Muscle of arm (tissue), 14 donors: ENCODE data around the gene ELOVL7. TPM values are rescaled to one million over a fixed set of nuclear protein-coding genes. Genes with fewer than 3 reads are reported as not detected.
A peak's percentile ranks its signal among the peaks of the same experiment; 100 is the strongest.
"Not testable (repeated sequence)": the region's sequence is repeated elsewhere in the genome, so short reads cannot be mapped to it uniquely, and the experiment has no call there.

ENCODE experiments used
- DNase-seq: peaks from one replicate; pipeline ENCODE4 v3.0.0-alpha.2; 2013
- long read RNA-seq, 11 donors: transcript quantifications; one replicate each; lab custom pipeline, GENCODE V29; 2026
- polyA plus RNA-seq, 12 donors: library from polyadenylated mRNA; unstranded; fragments of 120-200 nt; gene quantifications; one replicate each; pipeline ENCODE4 v1.2.1, GENCODE V29; 2013; ENCODE audit not compliant: insufficient read length in 12 of 12

ELOVL7 gene
- 1 to 10 TPM in 1 of 12 donors, under 1 TPM in 9, not detected in 2; 0.12 to 1.6 (median 0.28) TPM for polyA plus RNA-seq
- long read RNA-seq, donor 1, transcript ELOVL7-205 (9 exons, 3,994 nt) = major isoform, 5 of 7 reads
- long read RNA-seq, donor 1, partial matches to known transcripts = 0 of 7 reads
- long read RNA-seq, donor 1, other reads (novel, unspliced or antisense) = 0 of 7 reads
- long read RNA-seq, donor 2 = 0 reads
- long read RNA-seq, donor 3 = 0 reads
- long read RNA-seq, donor 4 = 0 reads
- long read RNA-seq, donor 5 = 0 reads
- long read RNA-seq, donor 6 = 0 reads
- long read RNA-seq, donor 7 = 0 reads
- long read RNA-seq, donor 8 = 0 reads
- long read RNA-seq, donor 9 = 0 reads
- long read RNA-seq, donor 10 = 0 reads
- long read RNA-seq, donor 11 = 0 reads

DNA sequence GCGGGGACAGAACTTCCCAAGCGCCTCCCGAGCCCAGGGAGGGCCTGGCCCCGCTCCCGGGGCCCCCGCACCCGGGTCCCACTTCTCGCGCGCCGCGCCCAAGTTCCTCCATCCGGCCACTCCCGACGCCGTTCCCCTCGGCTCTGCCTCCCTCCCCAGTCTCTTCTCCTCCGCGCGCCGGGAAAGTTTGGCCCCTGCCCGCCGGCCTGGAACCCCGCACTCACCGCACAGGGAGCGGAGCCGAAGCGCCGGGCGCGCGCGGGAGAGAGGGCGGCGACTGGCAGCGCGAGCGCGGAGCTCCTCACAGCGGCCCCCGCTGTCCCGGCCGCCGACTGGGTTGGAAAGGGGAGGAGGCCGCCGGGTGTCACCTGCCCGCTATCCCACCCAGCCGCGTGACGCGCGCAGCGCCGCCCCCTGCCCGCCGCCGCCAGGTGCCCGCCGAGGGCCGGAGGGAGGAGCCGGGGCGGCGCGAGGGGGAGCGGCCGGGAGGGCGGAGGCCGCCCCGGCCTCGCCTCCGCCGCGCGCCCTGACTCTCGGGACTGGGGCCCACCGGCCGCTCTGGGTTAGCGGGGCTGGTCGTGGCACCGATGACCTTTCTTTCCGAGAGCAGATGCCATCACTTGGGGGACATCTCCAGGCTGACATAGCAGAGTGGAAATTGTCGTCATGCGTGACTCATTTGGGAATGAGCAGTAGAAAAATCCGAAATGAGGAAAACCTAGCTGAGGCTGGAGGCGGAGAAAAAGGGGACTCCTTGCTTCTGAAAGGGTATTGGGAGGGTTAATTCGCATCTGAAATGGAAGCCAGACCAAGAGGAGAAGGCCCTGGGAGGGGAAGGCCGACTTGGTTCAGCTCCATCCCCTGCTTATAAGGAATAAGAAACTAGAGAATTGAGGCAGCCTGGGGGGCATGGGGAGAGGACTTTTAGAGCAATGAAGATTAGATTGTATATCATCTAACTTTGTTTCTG is at the start of gene ELOVL7:
Gene ELOVL7, minus strand, starts transcription at position 334 of the 970 bp plus-strand sequence. CDS start 56,872 bp downstream, outside the sequence.
- no peak for DNase-seq

DNA sequence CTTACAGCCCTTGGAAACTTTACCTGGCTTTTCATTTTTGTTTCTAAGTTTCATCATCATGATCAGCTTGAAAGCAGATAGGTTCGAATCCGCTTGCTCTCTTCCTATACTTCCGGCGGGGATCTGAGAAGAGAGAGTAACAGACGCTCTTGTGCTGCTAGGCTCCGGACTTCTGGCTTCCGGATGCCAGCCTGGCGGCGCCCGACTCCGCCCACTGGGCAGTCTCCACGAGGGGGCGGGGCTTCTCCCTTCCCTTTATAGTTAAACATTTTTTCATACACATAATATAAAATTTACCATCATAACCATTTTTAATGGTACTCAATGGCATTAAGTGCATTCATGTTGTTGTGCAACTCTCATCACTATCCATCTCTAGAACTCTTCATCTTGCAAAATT is 49.5 kb upstream of the ELOVL7 start:
- no peak for DNase-seq

DNA sequence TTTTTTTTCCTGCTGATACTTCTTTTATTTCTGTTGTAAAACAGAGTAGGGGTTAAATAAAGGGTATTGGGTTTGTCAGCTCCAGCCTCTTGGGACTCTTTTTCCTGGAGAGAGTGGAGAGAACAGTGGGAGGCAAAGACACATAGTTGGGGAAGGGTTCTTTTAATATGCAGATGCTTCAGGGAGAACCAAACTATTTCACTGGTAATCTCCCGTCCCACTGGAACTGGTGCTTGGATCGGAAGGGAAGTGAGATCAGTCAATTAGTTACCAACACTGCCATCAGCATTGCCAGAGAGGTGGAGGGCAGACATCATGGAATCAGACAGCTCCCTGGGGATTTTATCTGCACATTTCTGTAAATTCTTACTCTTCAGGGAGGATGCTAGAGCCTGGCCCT is 47.6 kb upstream of the ELOVL7 start:
- DNase-seq = no peak

DNA sequence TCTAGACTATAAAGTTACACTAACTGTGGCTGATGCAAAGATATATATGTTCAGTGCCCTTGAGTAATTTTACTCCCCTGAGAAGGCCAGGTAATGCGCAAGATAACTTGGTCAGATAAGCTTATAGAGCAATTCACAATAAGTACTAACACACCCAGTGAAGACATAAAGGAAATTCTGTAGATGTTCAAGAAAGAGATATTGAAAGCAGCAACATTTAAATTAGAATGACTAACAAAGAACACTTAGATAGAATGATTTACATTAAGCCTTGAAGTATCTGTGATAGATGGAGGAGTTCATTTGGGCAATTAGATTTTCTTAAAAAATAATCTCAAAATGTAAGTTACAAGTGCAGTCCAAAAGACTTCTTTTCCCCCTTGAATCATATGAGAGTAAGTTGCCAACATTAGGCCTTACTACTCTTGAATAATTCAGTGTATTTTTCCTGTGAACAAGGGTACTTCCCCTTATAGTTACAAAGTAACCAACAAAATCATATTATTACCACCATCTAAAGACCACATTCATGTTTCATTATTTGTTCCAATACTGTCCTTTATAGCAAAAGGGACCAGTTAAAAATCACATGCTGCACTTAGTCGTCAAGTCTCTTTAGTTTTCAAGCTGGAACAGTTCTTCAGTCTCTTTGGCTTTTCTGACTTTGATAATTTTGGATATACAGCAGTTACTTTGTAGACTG is 44.4 kb upstream of the ELOVL7 start:
- DNase-seq = no peak

DNA sequence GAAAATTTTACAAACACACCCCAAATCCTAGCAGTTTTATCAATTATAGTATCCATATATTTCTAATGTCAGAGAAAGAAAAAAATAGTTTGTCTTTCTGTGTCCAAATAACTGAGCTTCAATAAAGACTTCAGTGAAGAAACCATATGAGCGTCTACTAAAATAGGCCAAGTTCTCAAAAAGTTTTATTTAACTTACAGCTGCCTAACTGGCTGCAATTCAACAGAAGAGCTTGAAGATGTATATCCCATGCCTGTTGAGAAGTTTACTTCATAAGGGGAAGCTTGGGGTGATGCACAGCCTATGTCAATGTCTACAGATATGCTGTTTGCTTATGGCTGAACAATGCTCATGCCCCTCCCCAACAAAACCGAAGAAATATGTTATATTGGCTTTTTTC is 43.7 kb upstream of the ELOVL7 start:
- peak; percentile 4 for DNase-seq

DNA sequence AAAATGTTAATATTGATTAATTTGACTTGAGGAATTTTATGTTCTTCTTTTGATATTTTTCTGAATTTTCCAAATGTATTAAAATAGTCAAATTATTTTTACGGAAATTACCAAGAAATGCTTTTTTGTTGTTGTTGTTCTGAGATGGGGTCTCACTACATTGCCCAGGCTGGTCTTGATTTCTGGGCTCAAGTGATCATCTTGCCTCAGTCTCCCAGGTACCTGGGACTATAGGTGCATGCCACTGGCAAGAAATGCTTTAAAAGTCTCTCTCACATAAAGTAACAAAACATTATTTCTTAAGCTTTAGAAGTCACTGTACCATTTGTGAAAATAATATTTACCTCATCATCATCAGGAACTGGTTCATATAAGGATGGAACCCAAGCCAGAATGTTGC is 43.0 kb upstream of the ELOVL7 start:
- DNase-seq = no peak

DNA sequence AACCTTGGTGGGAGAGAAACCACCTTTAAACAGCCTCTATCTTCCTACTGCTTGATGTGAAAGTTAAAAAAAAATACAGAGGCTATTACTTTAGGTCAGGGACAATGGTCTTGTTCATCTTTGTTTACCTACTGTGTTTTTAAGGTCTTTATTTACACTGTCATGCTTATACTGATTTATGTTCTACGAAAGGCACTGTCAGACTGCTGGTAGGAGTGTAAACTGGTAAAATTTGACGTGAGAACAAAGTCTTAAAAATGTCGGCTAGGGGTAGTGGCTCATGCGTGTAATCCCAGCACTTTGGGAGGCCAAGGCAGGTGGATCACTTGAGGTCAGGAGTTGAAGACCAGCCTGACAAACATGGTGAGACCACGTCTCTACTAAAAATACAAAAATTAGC is 42.1 kb upstream of the ELOVL7 start:
- DNase-seq = no peak

DNA sequence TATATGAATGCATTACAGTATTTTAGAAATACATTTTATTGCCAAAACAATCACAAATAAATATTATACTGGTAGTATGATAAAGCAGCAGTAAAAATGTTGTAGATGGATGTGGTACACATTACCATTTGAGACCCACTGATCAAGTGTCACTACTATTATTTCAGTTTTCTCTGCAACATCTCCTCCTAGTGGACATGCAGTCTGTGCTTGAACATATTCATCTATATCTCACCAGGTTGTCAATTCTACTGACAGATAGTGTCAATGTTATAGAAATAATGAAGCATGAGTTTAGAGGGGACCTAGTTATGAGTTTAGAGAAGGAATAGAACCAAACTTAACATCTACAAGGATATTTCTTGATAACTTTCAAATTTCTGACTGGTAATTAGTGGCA is 39.2 kb upstream of the ELOVL7 start:
- no peak for DNase-seq

DNA sequence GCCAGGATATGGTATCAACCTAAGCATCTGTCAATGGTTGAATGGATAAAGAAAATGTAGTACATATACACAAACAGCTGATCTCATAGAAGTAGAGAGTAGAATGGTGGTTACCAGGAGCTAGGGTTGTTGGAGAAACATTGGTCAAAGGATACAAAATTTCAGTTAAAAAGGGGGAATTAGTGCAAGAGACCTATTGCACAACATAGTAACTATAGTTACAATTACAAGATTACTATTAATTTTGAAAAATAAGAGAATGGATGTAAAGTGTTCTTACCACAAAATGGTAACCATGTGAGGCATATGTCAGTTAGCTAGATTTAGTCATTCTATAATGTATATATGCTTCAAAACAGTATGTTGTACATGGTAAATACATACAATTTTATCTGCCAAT is 28.8 kb upstream of the ELOVL7 start:
- no peak for DNase-seq

DNA sequence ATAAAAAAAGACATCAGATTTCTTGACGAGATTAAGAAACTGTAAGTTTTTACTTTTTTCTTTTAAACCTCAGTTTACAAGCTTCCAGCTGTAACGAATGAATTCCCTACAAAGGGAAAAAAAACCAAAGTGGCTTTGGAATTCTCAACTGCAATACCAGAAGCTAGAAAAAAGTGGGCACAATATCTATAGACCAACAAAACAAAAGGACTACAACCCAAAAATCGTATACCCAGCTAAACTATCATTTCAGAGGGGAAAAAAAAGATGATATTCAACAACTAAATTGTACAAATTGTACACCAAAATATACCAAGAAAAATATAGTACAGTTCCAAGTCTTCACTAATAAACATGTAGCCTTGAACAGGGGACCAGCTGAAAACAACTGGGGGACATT is 26.8 kb upstream of the ELOVL7 start:
- DNase-seq = no peak

DNA sequence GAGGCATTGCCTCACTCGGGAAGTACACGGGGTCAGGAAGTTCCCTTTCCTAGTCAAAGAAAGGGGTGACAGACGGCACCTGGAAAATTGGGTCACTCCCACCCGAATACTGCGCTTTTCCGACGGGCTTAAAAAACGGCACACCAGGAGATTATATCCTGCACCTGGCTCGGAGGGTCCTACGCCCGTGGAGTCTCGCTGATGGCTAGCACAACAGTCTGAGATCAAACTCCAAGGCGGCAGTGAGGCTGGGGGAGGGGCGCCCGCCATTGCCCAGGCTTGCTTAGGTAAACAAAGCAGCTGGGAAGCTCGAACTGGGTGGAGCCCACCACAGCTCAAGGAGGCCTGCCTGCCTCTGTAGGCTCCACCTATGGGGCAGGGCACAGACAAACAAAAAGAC is 16.5 kb upstream of the ELOVL7 start:
- DNase-seq = not testable (repeated sequence)

DNA sequence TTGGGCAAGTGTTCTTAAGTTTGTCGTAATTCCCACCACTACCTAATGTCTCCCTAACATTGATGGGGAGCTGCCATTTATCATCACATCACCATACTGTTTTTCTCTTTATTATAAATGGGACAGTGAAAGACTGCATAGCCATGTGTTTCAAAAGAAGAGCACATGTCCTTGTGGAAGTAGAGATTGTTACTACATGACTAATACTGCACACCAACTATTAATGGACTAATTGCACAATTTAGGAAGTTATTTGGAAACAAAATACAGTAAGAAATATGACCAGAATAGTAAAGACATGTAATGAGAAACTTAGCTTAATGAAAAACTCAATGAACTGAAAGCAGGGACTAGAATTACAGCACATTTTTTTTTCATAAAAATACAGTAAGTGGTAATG is 12.0 kb upstream of the ELOVL7 start:
- no peak for DNase-seq

DNA sequence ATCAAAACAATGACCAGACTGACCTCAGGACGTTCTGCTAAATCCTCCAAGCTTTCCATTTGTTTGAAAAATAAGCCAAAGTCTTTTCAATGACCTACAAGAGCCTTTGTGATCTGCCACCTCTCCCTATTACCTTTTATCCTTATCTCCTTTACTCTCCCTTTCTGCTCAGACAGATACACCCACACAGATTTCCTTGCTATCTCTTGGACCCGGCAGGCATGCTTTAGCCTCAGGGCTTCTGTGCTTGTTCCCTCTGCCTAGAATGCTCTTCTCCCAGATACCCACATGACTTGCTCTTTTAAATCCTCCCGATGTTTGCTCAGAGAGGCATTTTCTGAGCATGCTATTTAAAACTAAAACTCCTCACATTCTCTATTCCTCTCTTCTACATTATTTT is 8.9 kb upstream of the ELOVL7 start:
- DNase-seq = no peak

DNA sequence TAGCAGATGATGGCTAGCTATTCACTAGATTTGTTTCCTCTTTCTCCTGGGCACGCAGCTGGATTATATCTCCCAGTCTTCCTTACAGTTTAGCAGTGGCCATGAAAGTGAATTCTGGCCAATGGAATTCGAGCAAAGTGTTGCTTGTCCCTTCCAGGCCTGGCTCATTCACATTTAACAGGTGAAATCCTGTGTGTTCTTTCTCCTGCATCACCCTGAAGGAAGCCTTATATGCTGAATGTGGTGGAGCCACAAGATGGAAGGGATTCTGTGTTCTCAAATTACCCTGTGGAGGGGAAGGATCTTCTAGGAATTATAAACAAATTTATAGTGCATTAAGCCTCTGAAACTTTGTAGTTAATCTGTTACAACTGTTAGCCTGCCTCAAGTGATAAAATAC is 8.2 kb upstream of the ELOVL7 start:
- DNase-seq = no peak

DNA sequence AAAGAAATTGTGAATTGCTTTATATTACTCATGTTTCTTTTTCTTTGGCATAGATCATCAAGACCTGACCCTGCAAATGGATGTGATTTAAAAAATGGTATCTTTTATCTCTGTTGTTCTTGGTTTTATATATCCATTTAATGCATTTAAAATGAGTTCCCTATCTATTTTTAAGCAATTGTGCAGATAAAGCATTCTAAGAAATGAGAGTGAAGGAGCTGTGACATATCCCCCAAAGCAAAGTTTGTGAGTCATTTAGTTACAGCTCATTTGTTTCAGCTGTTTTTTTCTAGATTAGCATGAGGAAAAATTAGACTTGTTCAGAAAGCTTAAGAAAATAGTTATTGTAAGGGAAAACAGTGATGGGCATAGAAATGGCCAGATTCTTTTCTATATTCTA is 7.6 kb upstream of the ELOVL7 start:
- no peak for DNase-seq

DNA sequence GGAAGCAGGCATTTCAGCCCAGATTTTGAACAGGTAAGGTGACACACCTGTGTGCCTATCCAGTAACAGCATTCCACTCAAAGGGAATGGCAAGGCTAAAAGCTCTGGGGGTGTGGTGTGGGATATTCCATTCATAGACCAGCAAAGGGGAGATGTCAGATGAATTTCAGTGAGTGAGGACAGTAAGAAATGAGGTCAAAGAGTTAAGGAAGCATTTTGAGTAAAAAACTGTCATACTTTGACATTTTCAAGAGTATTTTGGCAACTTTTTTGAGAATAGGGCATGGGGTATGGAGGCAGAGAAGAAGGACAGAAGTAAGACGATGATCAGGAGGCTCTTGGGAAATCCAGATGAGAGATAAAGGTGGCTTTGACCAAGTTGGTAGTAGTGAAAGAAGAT is 2.2 kb upstream of the ELOVL7 start:
- DNase-seq = no peak

DNA sequence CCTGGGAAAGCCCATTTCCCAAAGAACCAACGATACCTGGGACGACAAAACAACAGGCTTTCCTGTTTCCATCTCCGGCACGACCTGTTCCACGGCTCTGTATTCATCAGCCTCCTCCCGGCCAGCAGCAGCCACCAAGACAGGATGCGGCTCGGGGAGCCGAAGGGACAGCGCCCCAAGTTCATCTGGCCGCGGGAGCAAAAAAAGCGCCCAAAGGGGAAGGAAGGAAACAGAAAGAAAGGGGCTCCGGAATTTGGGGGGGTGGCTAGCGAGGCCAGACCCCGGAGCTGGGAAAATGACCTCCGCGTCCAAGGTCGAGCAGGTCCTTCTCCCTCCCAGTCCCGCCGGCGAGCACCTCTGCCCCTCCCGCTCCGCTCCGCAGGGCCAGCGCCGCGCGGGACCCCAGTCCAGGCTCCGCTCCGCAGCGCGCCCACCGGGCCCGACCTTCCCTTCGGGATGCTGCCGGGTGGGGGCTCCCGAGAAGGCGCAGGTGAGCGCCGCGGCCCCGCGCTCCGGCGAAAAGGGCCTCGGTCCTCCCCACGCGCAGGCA is 608 bp downstream of the ELOVL7 start:
- no peak for DNase-seq

DNA sequence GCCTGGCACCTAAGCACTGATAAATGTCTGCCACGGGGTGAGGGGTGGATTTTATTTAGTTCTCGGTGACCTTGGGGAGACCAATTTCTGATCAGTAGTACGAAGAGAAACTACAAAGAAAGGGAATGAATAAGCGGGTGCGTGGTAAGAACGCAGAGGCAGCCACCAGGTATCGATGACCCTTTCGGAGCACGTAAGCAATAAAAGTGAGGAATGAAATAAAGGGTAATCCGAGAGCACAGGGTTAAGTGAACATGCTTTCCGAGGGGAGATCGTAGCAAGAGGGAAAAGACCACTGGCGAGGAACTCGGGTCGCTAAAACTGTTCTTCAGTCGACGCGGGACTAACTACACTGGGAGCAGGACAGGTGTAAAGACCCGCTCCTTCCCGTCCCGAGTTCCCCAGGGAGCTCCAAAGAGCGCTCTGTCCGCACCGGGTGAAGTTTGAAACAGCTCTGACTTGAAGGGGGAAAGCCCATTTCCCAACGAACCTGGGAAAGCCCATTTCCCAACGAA is 1.1 kb downstream of the ELOVL7 start:
- DNase-seq = no peak

DNA sequence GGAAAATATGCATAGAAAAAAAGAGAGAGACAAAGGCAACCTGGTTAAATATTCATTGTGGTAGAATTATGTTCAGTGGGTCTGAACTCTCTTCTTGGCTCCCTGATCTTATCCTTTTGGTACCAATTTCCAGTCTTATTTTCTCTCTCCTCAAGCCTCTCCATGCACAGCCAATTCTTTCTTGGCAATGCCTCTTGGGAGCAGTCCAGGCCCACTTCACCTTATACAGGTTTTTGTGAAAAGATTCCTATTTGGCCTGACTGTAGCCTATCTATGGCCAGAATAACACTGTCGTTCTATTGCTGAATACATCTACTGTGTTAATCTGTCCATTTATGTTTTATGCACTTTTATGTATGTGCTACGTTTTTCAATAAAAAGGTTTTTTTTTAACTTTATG is 2.7 kb downstream of the ELOVL7 start:
- no peak for DNase-seq

DNA sequence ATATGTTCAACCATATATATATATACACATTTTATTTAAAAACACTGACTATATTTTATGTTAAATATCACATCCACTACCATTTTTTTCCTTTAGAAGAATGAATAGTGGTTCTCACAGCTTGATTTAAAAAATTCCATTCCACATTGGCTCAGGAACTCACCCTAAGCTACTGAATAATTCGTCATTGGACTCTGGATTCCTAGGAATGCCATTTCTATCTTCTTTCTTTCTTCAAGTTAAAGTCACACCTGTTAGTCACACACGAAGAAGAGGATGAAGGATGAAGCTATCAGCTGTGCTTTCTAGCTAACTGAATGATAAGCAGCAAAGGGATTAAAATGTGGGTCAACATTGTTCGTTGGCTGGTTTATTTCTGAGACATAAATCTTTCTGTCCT is 7.9 kb downstream of the ELOVL7 start:
- no peak for DNase-seq

DNA sequence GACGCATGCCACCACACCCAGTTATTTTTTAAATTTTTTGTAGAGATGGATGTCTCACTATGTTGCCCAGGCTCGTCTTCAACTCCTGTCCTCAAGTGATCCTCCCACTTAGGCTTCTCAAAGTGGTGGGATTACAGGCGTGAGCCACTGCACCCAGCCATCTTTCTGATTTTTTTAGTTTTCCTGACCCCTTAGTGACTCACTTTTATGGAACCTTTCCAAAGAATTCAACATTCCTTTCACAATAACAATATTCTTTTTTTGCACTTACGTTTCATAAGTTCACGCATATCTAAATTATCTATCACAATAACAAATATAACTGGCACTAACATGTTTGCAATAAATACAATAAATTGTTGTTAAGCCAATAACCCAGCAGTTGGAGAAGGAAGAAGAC is 8.5 kb downstream of the ELOVL7 start:
- DNase-seq = no peak

DNA sequence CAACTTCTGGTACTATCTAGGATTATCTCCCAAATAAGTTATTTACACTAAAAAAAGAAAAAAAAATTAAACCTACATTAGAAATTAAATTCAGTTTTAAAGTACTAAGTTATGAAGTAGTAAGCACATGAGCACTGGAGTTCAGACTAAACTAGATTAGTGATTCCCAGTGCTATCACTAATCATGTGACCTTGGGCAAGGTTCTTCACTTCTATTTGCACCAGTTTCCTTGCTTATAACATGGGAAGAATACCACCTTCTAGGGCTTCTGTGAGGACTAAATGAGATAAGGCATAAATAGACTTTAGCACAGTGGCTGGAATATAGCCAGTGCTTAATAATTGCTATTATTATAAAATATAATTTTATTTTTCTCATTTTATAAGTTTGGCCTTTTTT is 10.5 kb downstream of the ELOVL7 start:
- no peak for DNase-seq
